CD4-positive, alpha-beta T cell treated with Interferon gamma for 1 hour (primary cell): Measurements from ENCODE around the gene ERN1.

Experiments
- DNase-seq: peaks from one replicate; pipeline ENCODE4 v3.0.0-alpha.2; 2020

ERN1 gene

GRCh38 chr17:64107500-64108236, 22.3 kb downstream of the ERN1 start:
- no peak for DNase-seq

GRCh38 chr17:64106918-64107317, 23.0 kb downstream of the ERN1 start:
- no peak for DNase-seq

- peak; percentile 10 for DNase-seq
Observed at GRCh38 chr17:64103391-64104364, 26.3 kb downstream of the ERN1 start.

- no peak for DNase-seq
Observed at GRCh38 chr17:64102627-64103390, 27.1 kb downstream of the ERN1 start.

GRCh38 chr17:64099543-64099942, 30.4 kb downstream of the ERN1 start:
- no peak for DNase-seq

GRCh38 chr17:64097196-64097936, 32.6 kb downstream of the ERN1 start:
- DNase-seq, result no peak

- no peak for DNase-seq
Observed at GRCh38 chr17:64096037-64096436, 33.9 kb downstream of the ERN1 start.

GRCh38 chr17:64095144-64095882, 34.6 kb downstream of the ERN1 start:
- no peak for DNase-seq

- no peak for DNase-seq
Observed at GRCh38 chr17:64094412-64094811, 35.5 kb downstream of the ERN1 start.

GRCh38 chr17:64092952-64093451, 36.9 kb downstream of the ERN1 start:
- DNase-seq, result no peak

- DNase-seq, result peak; percentile 31
Observed at GRCh38 chr17:64092113-64092512, 37.8 kb downstream of the ERN1 start.

- DNase-seq, result no peak
Observed at GRCh38 chr17:64091571-64091970, 38.4 kb downstream of the ERN1 start.

- no peak for DNase-seq
Observed at GRCh38 chr17:64091116-64091515, 38.8 kb downstream of the ERN1 start.

GRCh38 chr17:64090144-64090543, 39.8 kb downstream of the ERN1 start:
- DNase-seq, result no peak

GRCh38 chr17:64087252-64088005, 42.5 kb downstream of the ERN1 start:
- DNase-seq, result no peak

GRCh38 chr17:64085650-64086005, 44.3 kb downstream of the ERN1 start:
- no peak for DNase-seq

GRCh38 chr17:64084940-64085649, 44.8 kb downstream of the ERN1 start:
- no peak for DNase-seq

- DNase-seq, result no peak
Observed at GRCh38 chr17:64084086-64084939, 45.6 kb downstream of the ERN1 start.

GRCh38 chr17:64083563-64084085, 46.3 kb downstream of the ERN1 start:
- no peak for DNase-seq
